ENCODE results near the gene ZSCAN1.

DNA sequence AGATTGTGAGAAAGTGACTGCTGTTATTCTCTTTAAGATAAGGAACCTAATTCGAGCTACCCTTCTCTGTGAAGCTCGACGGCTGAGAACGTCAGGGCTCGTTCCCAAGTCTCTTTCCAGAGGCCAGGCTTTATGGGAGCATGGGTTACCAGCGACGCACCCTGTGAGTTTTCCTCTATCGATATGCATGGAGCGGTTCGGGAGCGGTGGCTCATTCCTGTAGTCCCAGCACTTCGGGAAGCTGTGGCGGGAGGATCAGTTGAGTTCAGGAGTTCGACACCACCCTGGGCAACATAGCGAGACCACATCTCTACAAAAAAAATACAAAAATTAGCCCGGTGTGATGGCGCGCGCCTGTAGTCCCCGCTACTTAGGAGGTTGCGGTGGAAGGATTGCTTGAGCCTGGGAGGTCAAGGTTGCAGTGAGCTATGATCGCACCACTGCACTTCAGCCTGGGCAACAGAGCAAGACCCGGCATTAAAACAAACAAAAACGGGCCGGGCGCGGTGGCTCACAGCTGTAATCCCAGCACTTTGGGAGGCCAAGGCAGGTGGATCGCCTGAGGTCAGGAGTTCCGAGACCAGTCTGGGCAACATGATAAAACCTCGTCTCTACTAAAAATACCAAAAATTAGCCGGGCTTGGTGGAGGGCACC lies 30.5 kb upstream of the ZSCAN1 start:
- TF ChIP-seq, protein P1, sequence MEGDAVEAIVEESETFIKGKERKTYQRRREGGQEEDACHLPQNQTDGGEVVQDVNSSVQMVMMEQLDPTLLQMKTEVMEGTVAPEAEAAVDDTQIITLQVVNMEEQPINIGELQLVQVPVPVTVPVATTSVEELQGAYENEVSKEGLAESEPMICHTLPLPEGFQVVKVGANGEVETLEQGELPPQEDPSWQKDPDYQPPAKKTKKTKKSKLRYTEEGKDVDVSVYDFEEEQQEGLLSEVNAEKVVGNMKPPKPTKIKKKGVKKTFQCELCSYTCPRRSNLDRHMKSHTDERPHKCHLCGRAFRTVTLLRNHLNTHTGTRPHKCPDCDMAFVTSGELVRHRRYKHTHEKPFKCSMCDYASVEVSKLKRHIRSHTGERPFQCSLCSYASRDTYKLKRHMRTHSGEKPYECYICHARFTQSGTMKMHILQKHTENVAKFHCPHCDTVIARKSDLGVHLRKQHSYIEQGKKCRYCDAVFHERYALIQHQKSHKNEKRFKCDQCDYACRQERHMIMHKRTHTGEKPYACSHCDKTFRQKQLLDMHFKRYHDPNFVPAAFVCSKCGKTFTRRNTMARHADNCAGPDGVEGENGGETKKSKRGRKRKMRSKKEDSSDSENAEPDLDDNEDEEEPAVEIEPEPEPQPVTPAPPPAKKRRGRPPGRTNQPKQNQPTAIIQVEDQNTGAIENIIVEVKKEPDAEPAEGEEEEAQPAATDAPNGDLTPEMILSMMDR (IDR thresholded peaks at IDR 0.05; ENCODE audit: poor library complexity): no peak
- TF ChIP-seq EZH2phosphoT487 (IDR thresholded peaks at IDR 0.05; ENCODE audit: low read depth, severe bottlenecking, unreplicated experiment): no peak
- TF ChIP-seq EZH2 (IDR thresholded peaks at IDR 0.05; ENCODE audit: borderline replicate concordance): no peak
